IMR-90 (cell line): ENCODE data around the gene PDE4B. TPM values are rescaled to one million over a fixed set of nuclear protein-coding genes. Genes with fewer than 3 reads are reported as not detected.

Source experiments
- ATAC-seq: fragments of 200-7000 bp; cut with Tn5 transposase; 2 replicates; pipeline ENCODE4 v1.9.1; 2020; ENCODE audit warnings: low read depth, mild to moderate bottlenecking, moderate library complexity
- BruUV-seq: library from RNA; stranded (reverse); fragments of 400-500 nt; replicated peaks from 2 replicates; lab custom pipeline; 2021; lab: Mats Ljungman, UMichigan
- CTCF ChIA-PET: fragments of 300-600 bp; formaldehyde crosslinking; extraction: SDS; loops from one replicate; lab custom pipeline; 2021; ENCODE audit warnings: antibody characterized with exemption; lab: Yijun Ruan, JAX
- POLR2A ChIA-PET: fragments of 300-600 bp; sonication (Branson Sonifier 250); formaldehyde crosslinking; loops from one replicate; lab custom pipeline; 2022; ENCODE audit warnings: antibody characterized with exemption; ENCODE audit not compliant: unreplicated experiment; lab: Charles Lee
- DNase-seq: peaks from one replicate; pipeline ENCODE4 v3.0.0; 2013
- H2AFZ ChIP-seq: replicated peaks from 2 replicates; pipeline ENCODE3; 2013; ENCODE audit warnings: low read length, mild to moderate bottlenecking; ENCODE audit not compliant: poor library complexity
- H2AK5ac ChIP-seq: 2 replicates; pipeline ENCODE4 v1.6.1; 2013; ENCODE audit warnings: low read depth, low read length, inconsistent platforms
- H2AK9ac ChIP-seq: replicated peaks from 2 replicates; pipeline ENCODE3; 2013; ENCODE audit warnings: mild to moderate bottlenecking, low read depth, low read length, moderate library complexity; ENCODE audit not compliant: poor library complexity
- H2BK120ac ChIP-seq: 2 replicates; pipeline ENCODE4 v1.6.1; 2013; ENCODE audit warnings: low read depth, low read length, inconsistent platforms
- H2BK15ac ChIP-seq: 3 replicates; pipeline ENCODE4 v1.6.1; 2013; ENCODE audit warnings: low read depth, low read length, inconsistent platforms
- H2BK20ac ChIP-seq: 2 replicates; pipeline ENCODE4 v1.6.1; 2013; ENCODE audit warnings: low read depth, mild to moderate bottlenecking, inconsistent platforms, low read length, moderate library complexity
- H2BK5ac ChIP-seq: 2 replicates; pipeline ENCODE4 v1.6.1; 2013; ENCODE audit warnings: mild to moderate bottlenecking, low read depth, low read length, inconsistent platforms; ENCODE audit not compliant: poor library complexity, severe bottlenecking
- H3K14ac ChIP-seq: replicated peaks from 2 replicates; pipeline ENCODE4 v1.6.1; 2013; ENCODE audit warnings: low read depth, low read length, inconsistent platforms
- H3K18ac ChIP-seq: 2 replicates; pipeline ENCODE4 v1.6.1; 2013; ENCODE audit warnings: low read depth, low read length, control low read depth
- H3K23ac ChIP-seq: 2 replicates; pipeline ENCODE4 v1.6.1; 2013; ENCODE audit warnings: low read depth, low read length, inconsistent platforms
- H3K27ac ChIP-seq: 2 replicates; pipeline ENCODE4 v1.5.1; 2013; ENCODE audit warnings: mild to moderate bottlenecking, control low read depth, low read length; ENCODE audit not compliant: insufficient read depth
- H3K27me3 ChIP-seq: 2 replicates; pipeline ENCODE4 v1.6.1; 2013; ENCODE audit warnings: low read length; ENCODE audit not compliant: control insufficient read depth, insufficient read depth
- H3K36me3 ChIP-seq: 2 replicates; pipeline ENCODE4 v1.6.1; 2013; ENCODE audit warnings: low read length, mixed read lengths; ENCODE audit not compliant: control insufficient read depth, insufficient read depth
- H3K4ac ChIP-seq: 2 replicates; pipeline ENCODE4 v1.6.1; 2013; ENCODE audit warnings: low read depth, low read length, inconsistent platforms
- H3K4me1 ChIP-seq: 2 replicates; pipeline ENCODE4 v1.6.1; 2013; ENCODE audit warnings: low read length, mixed read lengths; ENCODE audit not compliant: control insufficient read depth, insufficient read depth
- H3K4me2 ChIP-seq: 2 replicates; pipeline ENCODE4 v1.6.1; 2013; ENCODE audit warnings: low read depth, mild to moderate bottlenecking, control low read depth, low read length, moderate library complexity
- H3K4me3 ChIP-seq: 2 replicates; pipeline ENCODE4 v1.5.1; 2013; ENCODE audit warnings: low read depth, mild to moderate bottlenecking, control low read depth, low read length, moderate library complexity; ENCODE audit not compliant: insufficient read depth
- H3K56ac ChIP-seq: 2 replicates; pipeline ENCODE4 v1.6.1; 2013; ENCODE audit warnings: low read length, inconsistent platforms; ENCODE audit not compliant: insufficient read depth; ENCODE audit errors: extremely low read depth
- H3K79me1 ChIP-seq, 2 experiments: 2 replicates each; pipeline ENCODE4 v1.6.1; 2013; ENCODE audit warnings: low read length in 2 of 2, inconsistent platforms in 1 of 2, low read depth in 1 of 2
- H3K9ac ChIP-seq: 2 replicates; pipeline ENCODE4 v1.6.1; 2013; ENCODE audit warnings: low read depth, low read length, control low read depth
- H3K9me1 ChIP-seq: 2 replicates; pipeline ENCODE4 v1.6.1; 2013; ENCODE audit warnings: low read length, inconsistent platforms; ENCODE audit not compliant: insufficient read depth
- H3K9me3 ChIP-seq: 2 replicates; pipeline ENCODE4 v1.6.1; 2013; ENCODE audit warnings: low read length; ENCODE audit not compliant: control insufficient read depth, insufficient read depth
- H4K20me1 ChIP-seq: 2 replicates; pipeline ENCODE4 v1.6.1; 2013; ENCODE audit warnings: low read length, inconsistent platforms; ENCODE audit not compliant: insufficient read depth
- H4K5ac ChIP-seq: 2 replicates; pipeline ENCODE4 v1.6.1; 2013; ENCODE audit warnings: mild to moderate bottlenecking, low read depth, low read length, control low read depth
- H4K8ac ChIP-seq, 2 experiments: 2 replicates each; pipeline ENCODE4 v1.6.1; 2013; ENCODE audit warnings: low read depth in 2 of 2, low read length in 2 of 2, control low read depth in 1 of 2, inconsistent platforms in 1 of 2
- H4K91ac ChIP-seq: 2 replicates; pipeline ENCODE4 v1.6.1; 2013; ENCODE audit warnings: low read depth, low read length, inconsistent platforms; ENCODE audit not compliant: insufficient read depth
- CEBPB ChIP-seq: IDR thresholded peaks from 2 replicates; pipeline ENCODE4 v1.6.1; 2012; ENCODE audit warnings: low read depth, low read length, improper control_type of control experiment
- FOS ChIP-seq: fragments of 150-350 bp; IDR thresholded peaks from 2 replicates; pipeline ENCODE4 v1.6.1; 2016; ENCODE audit warnings: low read depth, low read length
- MAZ ChIP-seq: IDR thresholded peaks from 2 replicates; pipeline ENCODE4 v1.6.1; 2012; ENCODE audit warnings: low read depth, mild to moderate bottlenecking, low read length, improper control_type of control experiment, moderate library complexity, borderline replicate concordance
- MXI1 ChIP-seq: IDR thresholded peaks from 2 replicates; pipeline ENCODE4 v1.6.1; 2012; ENCODE audit warnings: low read depth, mild to moderate bottlenecking, low read length, moderate library complexity, borderline replicate concordance
- POLR2A ChIP-seq: IDR thresholded peaks from 2 replicates; pipeline ENCODE4 v1.6.1; 2012; ENCODE audit warnings: mild to moderate bottlenecking, low read depth, low read length
- RCOR1 ChIP-seq: IDR thresholded peaks from 2 replicates; pipeline ENCODE4 v1.6.1; 2012; ENCODE audit warnings: mild to moderate bottlenecking, low read length, improper control_type of control experiment; ENCODE audit not compliant: insufficient replicate concordance
- dilution Hi-C: fragments of 300-500 bp; cut with HindIII; formaldehyde crosslinking; loops from one replicate; pipeline ENCODE4 v1.14.3; 2018; ENCODE audit warnings: low sequenced_read_pairs; ENCODE audit not compliant: unreplicated experiment
- in situ Hi-C: fragments of 300-500 bp; cut with MboI; formaldehyde crosslinking; loops from 3 replicates; pipeline ENCODE4 v1.14.3; 2019; ENCODE audit warnings: low sequenced_read_pairs, inconsistent platforms, mixed read lengths
- intact Hi-C: fragments of 100-400 bp; cut with micrococcal nuclease; formaldehyde crosslinking; loops from 2 replicates; pipeline ENCODE4 v1.10.0; 2022
- polyA plus RNA-seq, 3 experiments: library from polyadenylated mRNA; depleted of rRNA; stranded (reverse); fragments of >200 nt; gene quantifications; 2 replicates each; pipeline ENCODE4 v1.2.3, GENCODE V29; 2012; ENCODE audit warnings: low replicate concordance in 1 of 3
- total RNA-seq: library from RNA; depleted of rRNA; stranded (reverse); fragments of >200 nt; gene quantifications from 2 replicates; pipeline ENCODE4 v1.2.3, GENCODE V29; 2012
- TF ChIP-seq, protein P1 (sequence below): conservative IDR thresholded peaks from 2 replicates; pipeline ENCODE4 v1.5.1; 2012; ENCODE audit warnings: mild to moderate bottlenecking, low read depth, low read length, improper control_type of control experiment

The PDE4B gene
- total and polyA plus RNA-seq, 2 of the 4 experiments (the other 2 are of a cell fraction) = 5.8 to 21.3 TPM

DNA sequence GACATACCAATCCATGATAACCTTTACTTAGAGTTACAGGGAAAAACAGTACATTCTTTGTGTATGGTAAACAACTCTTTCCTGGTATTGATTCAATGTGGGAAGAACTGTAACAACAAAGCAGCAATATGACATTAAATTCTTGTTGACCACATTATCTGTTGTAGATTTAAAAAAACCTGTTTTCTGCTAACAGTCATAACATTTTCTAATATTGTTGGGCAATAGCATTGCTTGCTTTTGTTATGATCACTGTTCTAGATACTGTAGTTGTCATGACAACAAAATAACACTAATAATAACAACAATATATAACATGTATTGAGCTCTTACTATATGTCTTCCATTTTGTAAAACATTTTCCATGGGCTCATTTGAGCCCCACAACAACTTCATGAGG, 54.2 kb downstream of the PDE4B start:
- no peaks in the 10 kb centered on the region for H4K20me1 ChIP-seq
- H2BK15ac ChIP-seq = no peak overlapping the region
- no peak overlapping the region for H3K9ac ChIP-seq
- in situ Hi-C loops = no loop called here
- no peak overlapping the region for H2BK120ac ChIP-seq
- H2AK5ac ChIP-seq = no peak overlapping the region
- H3K79me1 ChIP-seq = no peaks in the 10 kb centered on the region
- no peak overlapping the region for H2AK9ac ChIP-seq
- H3K4me3 ChIP-seq = no peak overlapping the region
- H4K91ac ChIP-seq = no peak overlapping the region
- dilution Hi-C loops = no loop called here
- no peak overlapping the region for H3K23ac ChIP-seq
- peaks cover 2% of the 10 kb centered on the region; the same call in 1 of the 2 replicates for H3K4me1 ChIP-seq
- no peak overlapping the region for H3K4ac ChIP-seq
- H4K8ac ChIP-seq = no peak overlapping the region
- no peak overlapping the region for H3K4me2 ChIP-seq
- POLR2A ChIA-PET = no interaction called here
- CTCF ChIA-PET = no interaction called here
- DNase-seq (no peak), ATAC-seq (no peak)
- no TSS peak for BruUV-seq
- H2BK5ac ChIP-seq = no peak overlapping the region
- H3K9me3 ChIP-seq = peaks cover 7% of the 10 kb centered on the region; the same call in 1 of the 2 replicates
- no peak overlapping the region for H2BK20ac ChIP-seq
- H2AFZ ChIP-seq = no peak overlapping the region
- H3K9me1 ChIP-seq = no peaks in the 10 kb centered on the region
- no peak overlapping the region for H3K27ac ChIP-seq
- H3K56ac ChIP-seq = no peak overlapping the region
- TF ChIP-seq MXI1 = no peak
- peak; percentile 66 for TF ChIP-seq CEBPB
- no peak for TF ChIP-seq RCOR1
- TF ChIP-seq FOS = no peak
- TF ChIP-seq MAZ = no peak
- no peak for TF ChIP-seq POLR2A
- TF ChIP-seq, protein P1, sequence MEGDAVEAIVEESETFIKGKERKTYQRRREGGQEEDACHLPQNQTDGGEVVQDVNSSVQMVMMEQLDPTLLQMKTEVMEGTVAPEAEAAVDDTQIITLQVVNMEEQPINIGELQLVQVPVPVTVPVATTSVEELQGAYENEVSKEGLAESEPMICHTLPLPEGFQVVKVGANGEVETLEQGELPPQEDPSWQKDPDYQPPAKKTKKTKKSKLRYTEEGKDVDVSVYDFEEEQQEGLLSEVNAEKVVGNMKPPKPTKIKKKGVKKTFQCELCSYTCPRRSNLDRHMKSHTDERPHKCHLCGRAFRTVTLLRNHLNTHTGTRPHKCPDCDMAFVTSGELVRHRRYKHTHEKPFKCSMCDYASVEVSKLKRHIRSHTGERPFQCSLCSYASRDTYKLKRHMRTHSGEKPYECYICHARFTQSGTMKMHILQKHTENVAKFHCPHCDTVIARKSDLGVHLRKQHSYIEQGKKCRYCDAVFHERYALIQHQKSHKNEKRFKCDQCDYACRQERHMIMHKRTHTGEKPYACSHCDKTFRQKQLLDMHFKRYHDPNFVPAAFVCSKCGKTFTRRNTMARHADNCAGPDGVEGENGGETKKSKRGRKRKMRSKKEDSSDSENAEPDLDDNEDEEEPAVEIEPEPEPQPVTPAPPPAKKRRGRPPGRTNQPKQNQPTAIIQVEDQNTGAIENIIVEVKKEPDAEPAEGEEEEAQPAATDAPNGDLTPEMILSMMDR = no peak
- H3K36me3 ChIP-seq = no peaks in the 10 kb centered on the region
- no peak overlapping the region for H3K18ac ChIP-seq
- no peaks in the 10 kb centered on the region for H3K27me3 ChIP-seq
- no peak overlapping the region for H3K14ac ChIP-seq
- H4K5ac ChIP-seq = no peak overlapping the region
- intact Hi-C loops = loop anchor here (10.0 kb wide), 1 partner anchor 1088 kb away; no protein-coding TSS in a partner anchor
